ENCODE measurements around the gene OXGR1.

OXGR1 gene

DNA sequence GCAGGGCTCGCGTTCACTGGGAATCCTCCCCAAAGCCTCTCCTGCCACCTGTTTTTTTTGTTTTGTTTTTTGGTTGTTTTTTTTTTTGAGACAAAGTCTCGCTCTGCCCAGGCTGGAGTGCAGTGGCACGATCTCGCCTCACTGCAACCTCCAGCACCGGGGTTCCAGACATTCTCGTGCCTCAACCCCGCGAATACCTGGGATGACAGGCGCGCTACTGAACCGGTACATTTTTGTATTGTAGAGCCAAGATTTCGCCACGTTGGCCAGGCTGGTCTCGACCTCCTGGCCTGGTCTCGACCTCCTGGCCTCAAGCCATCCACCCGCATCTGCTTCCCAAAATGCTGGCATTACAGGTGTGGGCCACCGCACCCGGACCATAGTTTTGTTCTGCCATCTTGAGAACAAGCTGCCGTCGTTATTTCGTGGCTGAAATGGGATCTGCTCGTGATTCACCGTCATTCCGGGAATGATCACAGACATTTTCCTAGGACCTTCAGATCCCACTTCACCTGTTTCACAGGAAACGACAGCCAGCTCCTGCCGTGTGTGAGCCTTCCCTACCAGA lies 46.8 kb downstream of the OXGR1 start:
- TF ChIP-seq, protein P1, sequence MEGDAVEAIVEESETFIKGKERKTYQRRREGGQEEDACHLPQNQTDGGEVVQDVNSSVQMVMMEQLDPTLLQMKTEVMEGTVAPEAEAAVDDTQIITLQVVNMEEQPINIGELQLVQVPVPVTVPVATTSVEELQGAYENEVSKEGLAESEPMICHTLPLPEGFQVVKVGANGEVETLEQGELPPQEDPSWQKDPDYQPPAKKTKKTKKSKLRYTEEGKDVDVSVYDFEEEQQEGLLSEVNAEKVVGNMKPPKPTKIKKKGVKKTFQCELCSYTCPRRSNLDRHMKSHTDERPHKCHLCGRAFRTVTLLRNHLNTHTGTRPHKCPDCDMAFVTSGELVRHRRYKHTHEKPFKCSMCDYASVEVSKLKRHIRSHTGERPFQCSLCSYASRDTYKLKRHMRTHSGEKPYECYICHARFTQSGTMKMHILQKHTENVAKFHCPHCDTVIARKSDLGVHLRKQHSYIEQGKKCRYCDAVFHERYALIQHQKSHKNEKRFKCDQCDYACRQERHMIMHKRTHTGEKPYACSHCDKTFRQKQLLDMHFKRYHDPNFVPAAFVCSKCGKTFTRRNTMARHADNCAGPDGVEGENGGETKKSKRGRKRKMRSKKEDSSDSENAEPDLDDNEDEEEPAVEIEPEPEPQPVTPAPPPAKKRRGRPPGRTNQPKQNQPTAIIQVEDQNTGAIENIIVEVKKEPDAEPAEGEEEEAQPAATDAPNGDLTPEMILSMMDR (conservative IDR thresholded peaks at IDR 0.05; ENCODE audit: control insufficient read depth, insufficient read depth, low read depth, low read length) = no peak
- H3K4me3 ChIP-seq (ENCODE audit: control insufficient read depth, low read depth, low read length) = no peak overlapping the region
- DNase-seq (ENCODE audit: low read depth) = no peak

DNA sequence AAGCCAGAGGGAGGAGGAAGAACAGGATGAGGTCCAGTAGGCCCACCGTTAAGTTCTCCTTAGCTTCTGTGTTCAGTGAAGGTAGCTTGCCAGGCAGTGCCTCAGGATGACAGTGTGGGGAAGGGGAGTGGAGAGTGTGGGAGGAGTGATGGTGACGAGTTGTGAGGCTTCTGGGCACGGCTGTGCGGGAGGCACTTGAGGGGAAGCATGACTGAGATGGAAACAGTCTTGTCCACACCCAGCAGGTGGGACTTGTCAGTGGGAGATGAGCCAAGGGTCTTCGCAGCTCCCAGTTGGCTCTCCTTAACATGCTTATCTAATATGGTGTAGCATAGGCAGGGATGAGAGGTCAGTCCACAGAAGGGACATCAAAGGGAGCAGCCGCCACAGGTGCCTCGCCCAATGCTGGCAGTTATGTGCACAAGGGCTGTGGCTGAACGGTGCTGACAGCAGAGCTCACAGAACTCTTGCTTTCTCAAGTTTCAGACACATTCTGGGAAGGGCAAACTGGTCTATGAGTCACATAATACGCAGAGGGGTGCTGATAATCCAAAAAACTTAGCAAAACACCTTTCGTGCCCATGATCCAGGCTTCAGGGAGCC lies 47.5 kb downstream of the OXGR1 start:
- TF ChIP-seq, protein P1 (conservative IDR thresholded peaks at IDR 0.05; ENCODE audit: control insufficient read depth, insufficient read depth, low read depth, low read length) = no peak
- no peak overlapping the region for H3K4me3 ChIP-seq (ENCODE audit: control insufficient read depth, low read depth, low read length)
- no peak for DNase-seq (ENCODE audit: low read depth)

DNA sequence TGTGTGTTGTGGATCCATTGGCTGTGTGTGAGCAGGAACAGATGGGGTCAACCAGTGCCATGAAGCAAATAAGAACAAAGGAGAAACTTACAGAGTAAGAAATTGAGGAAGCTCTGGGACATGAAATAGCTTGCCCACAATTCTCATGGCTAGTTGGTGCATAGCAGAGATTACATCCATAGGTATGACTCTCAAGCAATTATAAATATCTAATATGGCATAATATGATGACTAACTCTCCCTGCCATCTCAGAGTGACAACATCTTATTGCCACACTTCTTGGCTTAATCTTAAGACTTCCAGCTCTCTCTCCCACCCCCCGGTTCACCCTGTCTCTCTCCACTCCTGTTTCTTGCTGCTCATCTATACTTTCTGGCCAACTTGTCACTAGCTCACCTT lies 53.3 kb downstream of the OXGR1 start:
- H3K4me3 ChIP-seq (ENCODE audit: control insufficient read depth, low read depth, low read length) = no peak overlapping the region
- TF ChIP-seq, protein P1 (conservative IDR thresholded peaks at IDR 0.05; ENCODE audit: control insufficient read depth, insufficient read depth, low read depth, low read length) = no peak
- DNase-seq (ENCODE audit: low read depth) = peak; percentile 5

DNA sequence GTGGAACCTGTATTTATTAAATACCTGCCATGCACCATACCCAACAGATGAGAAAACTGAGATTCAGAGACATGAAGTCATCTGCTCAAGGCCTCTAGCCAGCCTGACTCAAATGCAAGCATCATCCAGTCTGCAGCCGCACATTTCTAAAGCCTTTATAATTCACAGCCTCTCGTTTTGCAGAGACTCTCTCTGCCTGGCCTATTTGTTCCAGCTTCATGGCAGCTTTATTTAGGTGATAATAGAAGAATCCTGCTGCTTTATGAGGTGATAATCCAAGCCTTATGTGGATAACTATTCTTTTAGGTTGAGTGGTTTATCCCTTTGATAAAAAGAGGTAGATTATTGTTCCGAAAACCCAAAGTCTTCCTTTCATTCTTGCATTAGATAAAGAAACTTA lies 58.4 kb downstream of the OXGR1 start:
- no peak for DNase-seq (ENCODE audit: low read depth)
- TF ChIP-seq, protein P1 (conservative IDR thresholded peaks at IDR 0.05; ENCODE audit: control insufficient read depth, insufficient read depth, low read depth, low read length) = no peak
- H3K4me3 ChIP-seq (ENCODE audit: control insufficient read depth, low read depth, low read length) = no peak overlapping the region
